ENCODE data around the gene IGFBP1.

The IGFBP1 gene

DNA sequence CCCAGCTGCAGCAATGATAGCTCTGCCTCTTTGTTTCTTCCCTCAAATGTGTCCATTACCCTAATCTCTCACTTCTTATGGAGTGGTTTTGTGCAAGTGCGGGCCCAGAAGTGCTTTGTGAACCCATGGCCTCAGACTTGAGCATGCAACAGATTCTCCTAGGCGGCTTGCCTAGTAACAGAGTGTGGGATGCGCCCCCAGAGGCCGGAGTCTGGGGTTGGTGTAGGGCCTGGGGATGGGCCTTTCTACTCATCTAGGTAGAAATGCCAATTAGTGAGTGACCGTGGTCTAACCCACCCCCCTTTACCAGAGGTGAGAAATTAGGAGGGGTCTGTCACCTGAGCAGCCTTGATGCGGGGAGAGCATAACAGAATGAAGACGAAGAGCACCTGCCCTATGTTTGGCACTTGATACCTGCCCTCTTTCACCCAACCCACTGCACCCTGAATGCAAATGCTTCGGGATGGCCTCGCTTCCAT is 7.0 kb upstream of the IGFBP1 start:
- DNase-seq: no peak

DNA sequence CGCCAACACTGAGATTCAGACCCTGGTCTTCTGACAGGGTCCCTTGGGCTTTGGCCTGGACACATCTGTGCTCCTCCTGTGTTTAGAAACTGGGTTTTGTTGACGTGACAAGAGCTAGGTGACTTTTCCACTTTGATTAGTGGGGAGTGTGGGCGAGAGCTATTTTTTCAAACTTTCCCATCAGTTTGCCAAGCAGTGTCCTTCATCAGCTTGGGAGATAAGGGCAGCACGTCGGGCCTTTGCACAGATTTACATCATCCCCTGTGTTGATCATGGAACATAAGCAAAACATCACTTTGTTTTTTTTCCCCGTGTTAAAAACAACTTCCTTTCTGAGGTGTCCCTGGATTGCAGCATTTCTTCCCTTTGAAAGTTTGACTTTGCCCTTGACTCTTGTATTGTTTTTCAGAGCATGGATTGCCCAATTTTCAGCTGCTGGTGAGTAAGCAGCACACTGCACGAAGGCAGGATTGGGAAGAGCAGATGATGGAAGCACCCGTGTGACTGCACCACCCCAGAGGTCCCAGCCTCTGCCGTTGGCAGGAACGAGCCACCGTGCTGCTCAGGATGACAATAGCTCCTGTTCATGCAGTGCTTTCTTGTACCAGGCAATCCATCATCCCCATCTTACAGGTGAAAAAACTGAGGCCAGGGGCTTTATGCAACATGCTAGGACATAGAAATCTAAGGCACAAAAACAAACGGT is 6.4 kb upstream of the IGFBP1 start:
- no peak for DNase-seq

DNA sequence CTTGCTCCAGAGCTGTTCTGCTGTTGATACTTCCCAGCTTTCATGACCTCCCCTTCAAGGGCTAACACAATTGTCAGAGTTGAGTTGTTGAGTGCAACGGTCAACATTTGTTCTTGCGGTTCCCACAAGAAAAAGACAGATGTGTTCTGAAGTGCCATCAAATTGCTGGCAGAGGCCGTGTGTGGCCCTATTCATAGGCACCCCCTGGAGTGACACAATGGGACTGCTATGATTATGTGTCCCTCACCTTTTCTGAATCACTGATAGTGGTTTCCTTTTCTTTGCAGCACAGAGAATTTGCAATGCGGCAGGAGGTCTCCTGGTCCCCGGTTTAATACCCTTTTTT is 5.8 kb upstream of the IGFBP1 start:
- DNase-seq: no peak

DNA sequence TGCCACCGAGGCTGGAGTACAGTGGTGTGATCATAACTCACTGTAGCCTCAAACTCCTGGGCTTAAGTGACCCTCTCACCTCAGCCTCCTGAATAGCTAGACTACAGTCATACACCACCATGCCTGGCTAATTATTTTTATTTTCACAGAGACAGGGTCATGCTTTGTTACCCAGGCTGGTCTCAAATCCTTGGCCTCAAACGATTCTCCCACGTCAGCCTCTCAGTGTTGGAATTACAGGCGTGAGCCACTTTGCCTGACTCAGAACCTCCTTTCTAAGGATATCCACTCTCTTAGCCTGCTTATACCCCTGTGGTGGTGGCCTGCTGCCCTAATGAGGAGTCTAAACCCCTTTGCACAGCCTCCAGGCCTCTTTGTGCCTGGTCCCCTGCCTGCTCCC is 4.2 kb upstream of the IGFBP1 start:
- DNase-seq: no peak

DNA sequence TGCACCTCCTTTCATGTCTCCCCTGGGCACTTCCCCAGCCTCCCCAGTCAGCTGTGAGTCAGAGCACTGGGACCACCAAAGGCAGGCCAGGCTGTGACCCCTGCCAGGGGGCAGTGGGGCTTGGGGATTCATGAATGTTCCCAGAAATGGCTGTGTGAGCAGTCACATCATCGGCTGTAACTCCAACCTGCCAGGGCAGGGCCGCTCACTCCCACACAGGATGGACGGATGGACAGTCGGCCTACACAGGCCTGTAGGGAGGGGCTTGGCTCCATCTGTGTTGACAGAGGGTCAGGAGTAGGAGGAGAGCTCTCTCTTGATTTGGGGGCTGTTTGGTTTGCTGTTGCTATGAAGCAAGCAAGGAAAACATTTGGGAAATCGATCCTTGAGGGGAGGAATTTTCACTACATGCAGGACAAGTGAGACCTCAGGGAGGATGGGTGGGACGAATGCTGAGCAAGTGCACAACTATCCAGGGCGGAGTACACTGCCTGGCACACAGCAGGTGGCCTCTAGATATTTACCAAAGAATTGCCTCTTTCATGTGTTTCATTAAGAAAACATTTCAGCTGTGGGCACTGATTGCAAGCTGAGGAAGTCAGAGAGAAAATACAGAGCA is 2.9 kb upstream of the IGFBP1 start:
- no peak for DNase-seq

DNA sequence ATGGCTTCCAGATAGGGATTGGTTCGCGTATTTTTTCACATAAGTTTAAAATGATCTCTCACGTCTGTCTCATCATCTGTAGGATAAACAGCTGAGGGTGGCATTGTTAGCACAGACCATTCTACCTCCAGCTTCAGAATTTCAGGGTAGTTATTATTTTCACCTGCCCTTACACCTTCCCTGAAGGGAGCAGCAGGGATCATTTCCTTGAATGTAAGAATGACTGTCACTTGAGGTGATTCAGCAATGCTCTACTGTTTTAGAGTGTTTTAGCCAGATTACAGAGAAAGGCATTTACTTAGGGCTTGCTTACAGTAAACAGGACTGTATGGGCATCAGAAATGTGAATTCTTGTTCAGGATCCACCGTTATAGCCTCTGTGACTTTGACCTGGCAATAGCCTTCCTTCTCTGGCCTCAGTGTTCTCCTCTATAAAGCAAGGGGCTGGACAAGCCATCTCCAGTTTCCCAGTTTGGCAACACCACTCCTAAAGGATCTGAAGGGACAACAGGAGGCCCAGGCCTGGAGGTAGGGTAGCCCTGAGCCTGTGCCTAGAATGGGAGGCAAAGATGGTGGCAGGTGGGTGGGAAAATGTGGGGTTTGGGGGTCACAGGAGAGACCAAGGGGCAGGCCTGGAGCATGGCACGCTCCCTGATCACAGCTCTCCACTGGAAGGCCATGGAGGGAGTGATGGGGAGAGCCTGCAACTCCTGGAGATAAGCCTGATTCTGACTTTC is 1.2 kb upstream of the IGFBP1 start:
- DNase-seq: no peak

DNA sequence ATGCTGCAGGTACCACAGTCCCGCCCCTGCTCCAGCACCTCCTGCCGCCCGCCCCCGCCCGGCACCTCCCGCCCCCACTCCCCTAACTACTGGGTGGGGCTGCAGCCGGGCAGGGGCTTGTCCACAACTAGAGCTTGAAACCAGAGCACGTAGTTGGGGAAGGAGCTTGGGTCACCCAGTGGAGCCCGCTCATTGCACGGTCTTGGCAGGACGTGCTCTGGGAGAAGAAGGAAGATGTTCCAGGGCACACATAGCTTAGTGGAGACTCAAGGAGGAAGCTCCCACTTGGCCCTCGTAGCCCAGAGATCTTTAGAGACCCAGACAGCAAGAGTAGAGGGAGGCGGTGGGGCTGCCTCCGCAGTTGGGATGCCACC is 692 bp downstream of the IGFBP1 start:
- no peak for DNase-seq

DNA sequence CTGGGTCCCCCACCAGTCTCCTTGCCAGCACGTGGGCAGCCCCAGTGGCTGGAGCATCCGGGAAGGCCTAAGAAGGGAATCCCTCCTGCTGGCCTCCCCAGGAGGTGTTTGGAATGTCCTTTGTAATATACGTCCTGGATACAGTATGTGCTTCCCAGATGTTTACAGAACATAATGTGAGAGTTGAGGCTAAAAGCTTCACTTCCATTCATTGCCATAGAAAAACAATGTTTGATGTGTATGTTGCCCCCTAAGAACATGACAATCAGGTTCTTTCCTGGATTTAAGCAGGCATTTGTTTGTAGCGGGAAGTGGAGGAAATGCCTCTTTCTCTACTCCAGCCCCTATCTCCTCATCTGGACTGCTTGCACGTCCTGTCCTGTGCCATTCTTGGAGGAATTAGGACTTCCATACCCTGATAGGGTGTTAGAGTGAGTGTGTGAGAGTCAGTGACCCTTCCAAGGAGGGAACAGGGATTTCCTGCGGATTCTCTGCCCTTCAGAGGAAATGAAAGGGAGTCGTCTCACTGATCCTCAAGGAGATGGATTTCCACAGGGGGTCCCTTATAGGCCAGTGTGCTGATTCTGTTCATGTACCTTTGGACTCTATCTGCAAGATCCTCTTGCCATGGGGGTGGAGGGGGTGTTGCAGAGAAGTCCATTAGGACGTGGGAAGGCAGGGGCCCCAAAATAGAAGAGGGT is 1.2 kb downstream of the IGFBP1 start:
- no peak for DNase-seq

DNA sequence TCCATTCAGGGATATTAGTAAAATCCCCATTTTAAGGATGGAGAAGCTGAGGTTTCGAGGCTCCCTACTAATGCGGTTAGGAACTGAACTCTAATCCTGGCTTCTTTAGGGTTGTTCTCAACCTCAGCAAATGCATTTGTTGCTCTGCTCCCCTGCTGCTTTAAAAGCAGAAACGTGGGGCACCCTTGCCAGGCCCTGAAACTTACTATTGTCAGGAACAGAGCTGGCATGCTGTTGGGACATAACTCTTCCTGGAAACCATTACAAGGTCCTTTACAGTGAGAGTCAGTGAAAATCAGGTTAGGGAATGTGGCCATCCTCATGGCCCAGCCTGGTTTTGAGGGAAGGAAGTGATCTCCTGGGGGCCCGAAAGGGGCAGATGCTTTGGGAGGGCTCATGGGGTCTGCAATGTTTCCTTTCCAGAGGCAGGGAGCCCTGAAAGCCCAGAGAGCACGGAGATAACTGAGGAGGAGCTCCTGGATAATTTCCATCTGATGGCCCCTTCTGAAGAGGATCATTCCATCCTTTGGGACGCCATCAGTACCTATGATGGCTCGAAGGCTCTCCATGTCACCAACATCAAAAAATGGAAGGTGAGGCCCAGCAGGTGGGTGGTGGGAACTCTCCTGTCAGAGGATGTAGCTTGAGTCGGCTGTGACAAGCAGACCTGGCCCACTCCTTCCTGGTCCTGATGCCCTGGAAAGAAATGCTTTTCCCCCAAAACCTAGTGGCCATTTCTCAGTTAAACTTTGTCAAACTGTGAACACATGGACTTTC is 2.0 kb downstream of the IGFBP1 start:
- DNase-seq: no peak

DNA sequence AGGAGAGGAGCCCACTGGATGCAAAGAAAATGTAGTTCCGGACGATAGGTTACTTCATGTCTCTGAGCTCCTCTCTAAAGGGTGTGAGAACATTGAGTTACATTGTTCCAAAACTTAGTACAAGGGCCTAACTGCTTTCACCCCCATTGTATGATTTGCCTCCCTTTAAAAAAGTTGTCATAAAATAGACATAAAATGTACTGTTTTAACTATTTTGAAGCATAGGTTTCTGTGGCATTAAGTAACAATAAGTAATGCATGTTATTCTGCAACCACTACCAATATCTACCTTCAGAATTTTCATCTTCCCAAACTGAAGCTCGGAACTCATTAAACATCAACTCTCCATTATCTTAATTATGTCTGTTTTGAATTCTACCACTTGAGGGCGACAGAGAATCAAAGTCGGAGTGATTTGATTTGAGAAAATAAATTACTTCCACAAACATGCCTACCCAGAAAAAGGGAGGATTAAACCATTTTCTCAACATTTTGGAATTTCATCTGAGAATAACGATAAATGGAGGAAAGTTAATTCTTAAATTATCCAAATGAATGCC is 2.7 kb downstream of the IGFBP1 start:
- DNase-seq: no peak

DNA sequence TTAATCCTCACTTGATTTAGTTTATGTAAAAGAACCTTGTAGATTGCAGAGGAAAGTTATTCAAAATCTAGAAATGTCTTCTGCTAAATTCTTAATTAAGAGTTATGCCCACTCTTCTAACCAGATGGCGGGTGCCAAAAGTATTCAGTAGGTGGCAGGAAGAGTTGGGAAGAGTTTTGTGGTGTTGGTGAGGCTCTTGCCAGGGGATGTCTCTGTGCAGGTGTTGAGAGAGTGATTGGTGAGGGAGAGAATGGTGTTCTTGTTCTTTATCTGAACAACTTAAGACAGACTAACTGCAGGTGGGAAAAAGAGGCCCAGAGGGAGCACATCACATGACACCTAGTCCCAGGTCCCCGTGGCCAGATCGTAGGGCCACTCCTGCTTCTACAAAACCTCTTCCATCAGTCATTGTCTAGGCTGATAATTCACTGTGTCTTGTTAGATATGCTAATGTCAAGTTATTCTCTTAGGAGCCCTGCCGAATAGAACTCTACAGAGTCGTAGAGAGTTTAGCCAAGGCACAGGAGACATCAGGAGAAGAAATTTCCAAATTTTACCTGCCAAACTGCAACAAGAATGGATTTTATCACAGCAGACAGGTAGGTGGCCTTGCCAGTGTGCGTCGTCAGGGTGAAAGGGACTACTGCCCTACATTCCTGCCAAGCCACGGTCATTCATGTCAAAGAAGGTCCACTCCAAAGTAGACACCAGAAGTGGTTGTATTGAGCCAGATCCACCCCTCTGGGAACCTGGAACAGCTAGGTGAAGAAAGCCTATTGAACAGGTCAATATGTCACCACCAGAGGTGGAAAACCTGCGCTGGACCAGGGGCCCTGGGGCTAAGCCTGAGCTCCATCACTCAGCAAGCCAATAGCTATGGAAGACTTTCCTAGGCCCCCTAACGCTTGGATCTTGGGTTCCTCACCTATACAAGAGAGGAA is 3.4 kb downstream of the IGFBP1 start:
- DNase-seq: no peak

DNA sequence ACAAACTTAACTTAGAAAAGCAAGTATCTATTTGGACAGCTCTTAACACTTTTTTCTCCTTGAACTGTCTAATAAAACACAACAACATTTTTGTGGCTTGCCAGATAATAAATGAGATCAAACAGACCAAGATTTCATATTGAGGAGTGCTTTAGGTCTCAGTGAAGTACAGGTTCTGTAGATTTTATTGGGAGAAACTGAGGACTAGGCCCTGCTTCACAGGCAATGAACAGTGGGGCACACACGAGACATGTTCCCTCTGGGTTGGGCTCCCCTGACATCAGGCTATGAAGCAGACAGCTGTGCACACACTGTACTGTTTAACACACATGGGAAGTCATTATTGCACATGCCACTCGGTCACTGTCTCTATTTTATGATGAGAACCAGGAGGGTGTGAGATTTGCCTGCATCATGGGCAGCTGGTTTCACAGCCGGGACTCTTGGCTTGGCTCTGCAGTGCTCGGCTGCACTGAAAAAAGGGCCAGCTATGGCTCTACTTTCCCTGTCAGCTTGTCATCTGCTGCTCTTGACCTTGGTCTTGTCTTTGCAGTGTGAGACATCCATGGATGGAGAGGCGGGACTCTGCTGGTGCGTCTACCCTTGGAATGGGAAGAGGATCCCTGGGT is 4.2 kb downstream of the IGFBP1 start:
- DNase-seq: no peak

DNA sequence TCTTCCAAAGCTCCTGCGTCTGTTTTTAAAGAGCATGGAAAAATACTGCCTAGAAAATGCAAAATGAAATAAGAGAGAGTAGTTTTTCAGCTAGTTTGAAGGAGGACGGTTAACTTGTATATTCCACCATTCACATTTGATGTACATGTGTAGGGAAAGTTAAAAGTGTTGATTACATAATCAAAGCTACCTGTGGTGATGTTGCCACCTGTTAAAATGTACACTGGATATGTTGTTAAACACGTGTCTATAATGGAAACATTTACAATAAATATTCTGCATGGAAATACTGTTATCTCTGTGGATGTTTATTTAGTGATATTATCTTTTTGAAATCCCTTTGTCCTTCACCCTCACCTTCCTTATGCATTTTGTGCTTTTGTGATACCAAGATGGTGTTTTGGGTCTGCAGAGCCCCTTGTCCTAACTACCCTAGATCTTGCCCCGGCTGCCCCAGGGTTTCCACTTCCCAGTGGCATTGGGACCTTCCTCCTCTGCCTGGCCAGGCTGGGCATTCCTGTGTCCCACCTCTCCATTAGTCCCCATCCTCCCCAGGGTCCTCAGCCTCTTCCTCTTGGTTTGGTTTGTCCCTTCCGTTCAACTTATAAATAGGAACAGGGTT is 5.2 kb downstream of the IGFBP1 start:
- no peak for DNase-seq

DNA sequence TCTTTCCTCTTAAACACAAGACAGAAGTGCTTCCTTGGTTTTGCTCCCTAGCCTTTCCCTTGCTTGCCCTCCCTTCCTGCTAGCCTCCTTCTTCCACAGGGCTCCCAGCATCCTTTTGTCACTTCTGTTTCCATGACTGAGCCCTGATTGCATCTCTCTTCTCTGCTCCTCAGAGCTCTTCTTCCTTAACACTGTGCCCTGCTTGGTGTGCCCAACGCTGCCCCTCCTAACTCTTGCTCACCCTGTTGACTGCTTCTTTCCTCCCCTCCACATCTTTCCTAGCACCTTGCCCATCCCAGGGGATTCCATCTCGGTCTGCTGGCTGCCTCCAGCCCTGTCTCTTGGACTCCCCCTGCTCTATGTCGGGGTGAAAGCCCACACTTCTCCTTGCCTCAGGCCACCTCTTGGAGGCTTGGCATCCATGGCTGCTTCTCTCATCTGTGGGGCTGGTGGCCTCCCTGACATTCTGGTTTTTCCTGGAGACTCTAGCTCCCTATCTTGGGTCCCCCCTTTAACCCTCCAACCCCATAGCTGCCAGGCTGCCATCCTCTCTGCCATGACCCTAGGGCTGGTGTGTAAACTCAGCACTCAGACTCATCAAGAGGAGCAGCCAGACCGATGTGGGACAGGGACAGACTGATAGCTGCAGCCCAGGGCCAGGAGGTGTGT is 5.8 kb downstream of the IGFBP1 start:
- DNase-seq: no peak

DNA sequence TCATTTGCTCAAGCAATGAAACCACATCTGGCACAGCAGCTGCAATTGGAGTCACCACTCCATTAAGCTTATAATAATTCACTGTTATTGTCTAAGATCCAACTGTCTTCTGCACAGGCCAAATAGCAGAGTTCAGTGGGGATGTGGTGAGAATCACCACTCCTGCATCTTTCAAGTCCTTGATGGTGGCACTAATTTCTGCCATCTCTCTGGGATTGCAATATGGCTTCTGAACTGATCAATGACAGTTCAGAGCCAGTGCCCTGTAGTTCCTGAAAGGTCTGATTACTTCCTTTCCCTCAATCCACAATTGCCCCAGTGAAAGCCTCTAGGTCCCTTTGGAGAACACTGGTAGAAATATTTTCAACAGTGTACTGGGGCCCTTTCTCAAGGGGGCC is 6.4 kb downstream of the IGFBP1 start:
- DNase-seq: no peak

DNA sequence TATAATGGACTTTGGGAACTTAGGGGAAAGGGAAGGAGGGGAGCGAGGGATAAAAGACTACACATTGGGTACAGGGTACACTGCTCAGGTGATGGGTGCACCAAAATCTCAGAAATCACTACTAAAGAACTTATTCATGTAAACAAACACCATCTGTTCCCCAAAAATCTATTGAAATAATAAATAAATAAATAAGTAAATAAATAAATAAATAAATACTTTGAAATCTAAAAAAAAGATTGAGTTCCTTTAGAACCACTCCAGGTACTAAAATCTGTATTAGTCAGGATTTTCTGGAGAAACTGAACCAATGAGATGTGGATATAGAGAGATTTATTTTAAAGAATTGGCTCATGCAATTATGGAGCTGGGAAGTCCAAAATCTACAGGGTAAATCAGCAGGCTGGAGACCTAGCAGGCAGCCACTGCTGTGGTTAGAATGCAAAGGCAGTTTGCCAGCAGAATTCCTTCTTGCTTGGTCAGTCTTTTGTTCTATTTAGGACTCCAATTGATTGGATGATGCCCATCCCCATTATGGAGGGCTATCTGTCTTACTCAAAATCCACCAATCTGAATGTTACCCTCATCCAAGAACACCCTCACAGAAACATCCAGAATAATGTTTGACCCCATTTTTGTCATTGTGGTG is 8.9 kb downstream of the IGFBP1 start:
- DNase-seq: no peak

DNA sequence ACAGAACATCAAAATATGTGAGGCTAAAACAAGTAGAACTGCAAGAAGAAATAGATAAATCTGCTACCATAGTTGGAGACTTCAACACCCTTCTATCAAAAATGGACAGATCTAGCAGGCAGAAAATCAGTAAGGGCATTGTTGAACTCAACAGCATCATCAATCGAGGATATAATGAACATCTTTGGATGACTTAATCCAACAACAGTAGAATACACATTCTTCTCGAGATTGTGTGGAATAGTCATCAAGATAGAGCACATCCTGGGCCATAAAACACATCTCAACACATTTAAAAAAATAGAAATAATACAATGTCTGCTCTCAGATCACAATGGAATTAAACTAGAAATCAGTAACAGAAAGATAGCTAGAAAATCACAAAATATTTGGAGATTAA is 9.9 kb downstream of the IGFBP1 start:
- DNase-seq: no peak

DNA sequence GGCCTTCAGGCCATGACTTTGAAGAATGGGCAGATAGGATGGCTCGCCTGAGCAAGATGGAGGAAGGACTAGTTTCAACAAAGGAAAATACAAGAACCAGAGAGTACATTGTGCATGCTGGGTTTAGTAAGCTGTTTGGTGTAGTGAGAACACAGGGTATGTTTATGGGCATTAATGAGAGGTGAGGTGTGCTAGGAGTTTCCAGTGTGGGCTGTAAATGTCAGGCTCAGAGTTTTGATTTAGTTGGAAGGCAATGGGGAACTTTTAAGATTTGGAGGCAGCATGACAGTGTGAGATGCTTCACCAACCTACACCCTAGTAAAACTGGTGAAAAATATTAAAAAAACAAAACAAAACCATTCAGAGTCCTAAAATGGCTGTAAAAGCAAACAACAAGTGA is 13.3 kb downstream of the IGFBP1 start:
- no peak for DNase-seq

DNA sequence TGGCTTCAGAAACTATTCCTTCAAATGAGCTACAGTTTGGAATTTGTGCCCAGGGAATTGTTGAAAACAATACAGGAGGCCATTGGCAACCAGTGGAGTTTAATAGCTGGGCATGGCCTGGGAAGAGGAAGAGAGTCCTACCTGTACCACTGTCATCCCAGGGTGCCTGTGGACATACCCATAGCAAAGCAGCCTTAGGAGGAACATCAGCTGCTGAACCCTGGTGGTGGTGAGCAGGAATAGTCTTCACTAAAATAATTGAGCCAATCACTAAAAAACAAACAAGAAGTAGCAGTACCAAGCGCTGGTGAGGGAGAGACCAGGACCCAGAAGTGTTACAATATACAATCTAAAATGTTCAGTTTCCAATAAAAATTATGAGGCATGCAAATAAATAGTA is 14.5 kb downstream of the IGFBP1 start:
- no peak for DNase-seq

Data from effector CD8-positive, alpha-beta T cell (primary cell).